K562 (cell line): ENCODE measurements around the gene CENPU. TPM values are rescaled to one million over a fixed set of nuclear protein-coding genes. Genes with fewer than 3 reads are reported as not detected.
A peak's percentile ranks its signal among the peaks of the same experiment; 100 is the strongest.

Source experiments
- ATAC-seq: fragments of 200-7000 bp; cut with Tn5 transposase; 3 replicates; pipeline ENCODE4 v1.9.1; 2020; ENCODE audit warnings: moderate library complexity
- BruUV-seq: library from RNA; stranded (reverse); fragments of 400-500 nt; replicated peaks from 2 replicates; lab custom pipeline; 2021; lab: Mats Ljungman, UMichigan
- CTCF ChIA-PET: fragments of 300-600 bp; formaldehyde crosslinking; extraction: SDS; loops from one replicate; lab custom pipeline; 2021; ENCODE audit warnings: low intra/inter-chr PET ratio; lab: Yijun Ruan, JAX
- POLR2A ChIA-PET: fragments of 300-600, 350-650 bp; sonication (Branson Sonifier 250); formaldehyde crosslinking; extraction: SDS; loops from one replicate; lab custom pipeline; 2021; ENCODE audit warnings: antibody characterized with exemption, inconsistent platforms; lab: Yijun Ruan, JAX
- DNase-seq, 4 experiments: peaks; one replicate each; pipeline versions ENCODE4 v3.0.0 to v3.0.0-alpha.2; 2011 to 2018; ENCODE audit warnings: low spot score in 3 of 4, mixed read lengths in 3 of 4; ENCODE audit errors: extremely low read depth in 1 of 4
- FAIRE-seq: peaks from 2 replicates; lab custom pipeline; 2011; peaks lifted over from hg19 to GRCh38; lab: Jason Lieb, UNC
- H2AFZ ChIP-seq: 2 replicates; pipeline ENCODE4 v1.6.0; 2011; ENCODE audit warnings: low read depth, low read length, control low read depth, inconsistent platforms
- H3K27ac ChIP-seq: fragments of 200-600 bp; 3 replicates; pipeline ENCODE4 v1.8.0; 2011; ENCODE audit warnings: low read depth, mild to moderate bottlenecking, control low read depth, inconsistent platforms, low read length, moderate library complexity, mixed read lengths; ENCODE audit errors: extremely low read depth
- H3K27me3 ChIP-seq, 2 experiments: fragments of 300-600 bp in 1 of 2; 2 replicates in 1 of 2; 3 replicates in 1 of 2; pipeline versions ENCODE4 v1.6.0 to v1.8.0; 2011; ENCODE audit warnings: inconsistent platforms in 2 of 2, low read length in 2 of 2, mild to moderate bottlenecking in 1 of 2, mixed read lengths in 1 of 2, moderate library complexity in 1 of 2; ENCODE audit not compliant: control insufficient read depth in 2 of 2, insufficient read depth in 2 of 2
- H3K36me3 ChIP-seq: fragments of 300-600 bp; 3 replicates; pipeline ENCODE4 v1.8.0; 2011; ENCODE audit warnings: mild to moderate bottlenecking, low read length, inconsistent platforms; ENCODE audit not compliant: control insufficient read depth, insufficient read depth
- H3K4me1 ChIP-seq, 2 experiments: fragments of 200-600 bp in 1 of 2; replicated peaks in 1 of 2; 2 replicates in 1 of 2; 3 replicates in 1 of 2; pipeline versions ENCODE4 v1.5.1 to v1.8.0; 2011; ENCODE audit warnings: inconsistent platforms in 2 of 2, low read length in 2 of 2, mild to moderate bottlenecking in 1 of 2, mixed read lengths in 1 of 2, moderate library complexity in 1 of 2; ENCODE audit not compliant: control insufficient read depth in 2 of 2, insufficient read depth in 2 of 2
- H3K4me2 ChIP-seq: 2 replicates; pipeline ENCODE4 v1.6.1; 2011; ENCODE audit warnings: low read length, control low read depth, inconsistent platforms, mixed read lengths; ENCODE audit not compliant: insufficient read depth
- H3K4me3 ChIP-seq: fragments of 200-600 bp; sonication (generic), shearing (Covaris generic); 2 replicates; pipeline ENCODE4 v1.5.1; 2016; ENCODE audit warnings: control low read depth, inconsistent platforms
- H3K79me2 ChIP-seq: fragments of 200-600 bp; 3 replicates; pipeline ENCODE4 v1.8.0; 2011; ENCODE audit warnings: low read length, inconsistent platforms; ENCODE audit not compliant: control insufficient read depth, insufficient read depth
- H3K9ac ChIP-seq, 2 experiments: 2 replicates each; pipeline versions ENCODE4 v1.6.0 to v1.6.1; 2011; ENCODE audit warnings: low read depth in 2 of 2, low read length in 2 of 2, control low read depth in 1 of 2, inconsistent platforms in 1 of 2, mild to moderate bottlenecking in 1 of 2, mixed read lengths in 1 of 2; ENCODE audit not compliant: insufficient read depth in 1 of 2
- H3K9me1 ChIP-seq: one replicate; pipeline ENCODE4 v1.6.0; 2011; ENCODE audit warnings: inconsistent platforms, mild to moderate bottlenecking, low read length, moderate library complexity; ENCODE audit not compliant: control insufficient read depth, insufficient read depth
- H3K9me3 ChIP-seq: replicated peaks from 2 replicates; pipeline ENCODE4 v1.5.1; 2011; ENCODE audit warnings: low read depth, low read length, inconsistent platforms; ENCODE audit not compliant: control insufficient read depth, insufficient read depth
- H4K20me1 ChIP-seq: replicated peaks from 2 replicates; pipeline ENCODE4 v1.6.1; 2011; ENCODE audit warnings: low read length, inconsistent platforms, mixed read lengths; ENCODE audit not compliant: control insufficient read depth, insufficient read depth
- COPS2 ChIP-seq: fragments of 450-650 bp; conservative IDR thresholded peaks from 2 replicates; pipeline ENCODE4 v1.6.1; 2016; ENCODE audit warnings: mild to moderate bottlenecking, moderate library complexity
- DACH1 ChIP-seq: fragments of 450-650 bp; IDR thresholded peaks from 2 replicates; pipeline ENCODE4 v1.6.1; 2018; ENCODE audit not compliant: partially characterized antibody
- NR4A1 ChIP-seq, 2 experiments: fragments of 250-450 bp in 1 of 2; fragments of 450-650 bp in 1 of 2; sonication (Bioruptor Pico) in 1 of 2; IDR thresholded peaks; 2 replicates each; pipeline versions ENCODE4 v1.4.0 to v1.6.1; 2016 to 2020; ENCODE audit warnings: mild to moderate bottlenecking in 2 of 2, missing compliant biosample characterization in 1 of 2, missing genetic modification characterization in 1 of 2, moderate library complexity in 1 of 2
- PCBP1 ChIP-seq: fragments of 200-400 bp; formaldehyde crosslinking; IDR thresholded peaks from 2 replicates; pipeline ENCODE4 v1.6.1; 2018; ENCODE audit warnings: mild to moderate bottlenecking, low read depth, low read length; ENCODE audit not compliant: poor library complexity, severe bottlenecking
- RBM17 ChIP-seq: fragments of 200-400 bp; formaldehyde crosslinking; IDR thresholded peaks from 2 replicates; pipeline ENCODE4 v1.6.1; 2017; ENCODE audit warnings: low read depth, mild to moderate bottlenecking, low read length, borderline replicate concordance
- ZNF134 ChIP-seq: fragments of 250-450 bp; sonication (Bioruptor Pico); conservative IDR thresholded peaks from 2 replicates; pipeline ENCODE4 v1.4.0; 2020
- WGBS: fragments of 100-300 bp; shearing (Covaris generic); methylation state at CpG from one replicate; pipeline ENCODE4 v1.1.6; 2016; ENCODE audit warnings: low coverage, mixed read lengths; ENCODE audit not compliant: insufficient coverage; ENCODE audit errors: missing lambda C conversion rate; 5-methylcytosine and 5-hydroxymethylcytosine counted together
- in situ Hi-C: fragments of 300-500 bp; cut with MboI; formaldehyde crosslinking; loops from 4 replicates; pipeline ENCODE4 v1.15.0; 2018; ENCODE audit warnings: inconsistent platforms, mixed read lengths
- intact Hi-C: fragments of 100-400 bp; cut with micrococcal nuclease; formaldehyde crosslinking; loops from 2 replicates; pipeline ENCODE4 v1.14.2; 2022
- polyA plus RNA-seq, 8 experiments: library from polyadenylated mRNA; depleted of rRNA in 4 of 8; stranded (reverse) in 5 of 8; unstranded in 3 of 8; fragments of >200 nt; fragmentation: Nextera tagmentation in 2 of 8; fragmentation: Illumina TruSeq in 1 of 8; extraction: Ambion mirVana in 2 of 8; extraction: Trizol in 1 of 8; gene quantifications; 2 replicates each; pipeline versions ENCODE4 v1.2.1 to v1.2.3, GENCODE V29; 2011 to 2014; ENCODE audit warnings: inconsistent platforms in 1 of 8, missing spikeins in 1 of 8
- total RNA-seq, 7 experiments: library from RNA; depleted of rRNA in 6 of 7; stranded (reverse); fragments of >200 nt in 6 of 7; fragmentation: Illumina TruSeq in 2 of 7; extraction: Trizol in 2 of 7; gene quantifications; 2 replicates each; pipeline versions ENCODE4 v1.2.1 to v1.2.3, GENCODE V29; 2011 to 2021; ENCODE audit warnings: low replicate concordance in 1 of 7
- TF ChIP-seq, protein P1 (sequence below), 2 experiments: fragments of 450-650 bp; conservative IDR thresholded peaks; 2 replicates each; pipeline ENCODE4 v1.6.1; 2017; ENCODE audit warnings: mild to moderate bottlenecking in 2 of 2, moderate library complexity in 2 of 2
- TF ChIP-seq, protein P2 (sequence below): IDR thresholded peaks from 2 replicates; pipeline ENCODE4 v1.6.1; 2016; ENCODE audit warnings: missing genetic modification characterization, missing compliant biosample characterization
- TF ChIP-seq, protein P3 (sequence below): fragments of 450-650 bp; formaldehyde crosslinking; conservative IDR thresholded peaks from 2 replicates; pipeline ENCODE4 v1.4.0; 2022; ENCODE audit warnings: mild to moderate bottlenecking, missing genetic modification characterization

CENPU gene
- total and polyA plus RNA-seq, 9 of the 15 experiments (the other 6 are each of a cell fraction or from before 2014, with no cell fraction given): 39.4 to 98.7 (median 84.3) TPM

DNA sequence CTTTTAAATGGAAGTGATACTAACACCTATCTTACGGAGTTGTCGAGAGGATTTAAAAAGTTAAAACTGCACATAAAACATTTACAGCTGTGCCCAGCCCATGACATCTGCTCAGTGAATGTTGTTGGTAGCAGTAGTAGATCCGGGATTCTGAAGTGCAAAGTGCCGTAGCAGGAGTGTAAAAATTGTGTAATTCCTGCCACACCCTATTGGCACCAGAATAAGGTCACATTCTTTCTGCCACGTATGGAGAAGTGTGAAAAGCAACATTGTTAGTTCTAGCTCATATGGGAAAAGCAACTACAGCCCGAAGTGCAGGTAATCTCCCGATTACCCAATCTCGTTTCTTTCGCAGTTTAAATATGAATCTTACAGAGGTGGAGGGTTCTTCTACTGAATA, 53.2 kb downstream of the CENPU start (continued):
- TF ChIP-seq COPS2 (no peak), DACH1 (no peak), NR4A1 (CRISPR knock-in tag; IDR thresholded peaks at IDR 0.05) (no peak), NR4A1 (tag; IDR thresholded peaks at IDR 0.05) (no peak), ZNF134 (no peak)
- TF ChIP-seq, protein P1, sequence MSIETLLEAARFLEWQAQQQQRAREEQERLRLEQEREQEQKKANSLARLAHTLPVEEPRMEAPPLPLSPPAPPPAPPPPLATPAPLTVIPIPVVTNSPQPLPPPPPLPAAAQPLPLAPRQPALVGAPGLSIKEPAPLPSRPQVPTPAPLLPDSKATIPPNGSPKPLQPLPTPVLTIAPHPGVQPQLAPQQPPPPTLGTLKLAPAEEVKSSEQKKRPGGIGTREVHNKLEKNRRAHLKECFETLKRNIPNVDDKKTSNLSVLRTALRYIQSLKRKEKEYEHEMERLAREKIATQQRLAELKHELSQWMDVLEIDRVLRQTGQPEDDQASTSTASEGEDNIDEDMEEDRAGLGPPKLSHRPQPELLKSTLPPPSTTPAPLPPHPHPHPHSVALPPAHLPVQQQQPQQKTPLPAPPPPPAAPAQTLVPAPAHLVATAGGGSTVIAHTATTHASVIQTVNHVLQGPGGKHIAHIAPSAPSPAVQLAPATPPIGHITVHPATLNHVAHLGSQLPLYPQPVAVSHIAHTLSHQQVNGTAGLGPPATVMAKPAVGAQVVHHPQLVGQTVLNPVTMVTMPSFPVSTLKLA (conservative IDR thresholded peaks at IDR 0.05): no peak

DNA sequence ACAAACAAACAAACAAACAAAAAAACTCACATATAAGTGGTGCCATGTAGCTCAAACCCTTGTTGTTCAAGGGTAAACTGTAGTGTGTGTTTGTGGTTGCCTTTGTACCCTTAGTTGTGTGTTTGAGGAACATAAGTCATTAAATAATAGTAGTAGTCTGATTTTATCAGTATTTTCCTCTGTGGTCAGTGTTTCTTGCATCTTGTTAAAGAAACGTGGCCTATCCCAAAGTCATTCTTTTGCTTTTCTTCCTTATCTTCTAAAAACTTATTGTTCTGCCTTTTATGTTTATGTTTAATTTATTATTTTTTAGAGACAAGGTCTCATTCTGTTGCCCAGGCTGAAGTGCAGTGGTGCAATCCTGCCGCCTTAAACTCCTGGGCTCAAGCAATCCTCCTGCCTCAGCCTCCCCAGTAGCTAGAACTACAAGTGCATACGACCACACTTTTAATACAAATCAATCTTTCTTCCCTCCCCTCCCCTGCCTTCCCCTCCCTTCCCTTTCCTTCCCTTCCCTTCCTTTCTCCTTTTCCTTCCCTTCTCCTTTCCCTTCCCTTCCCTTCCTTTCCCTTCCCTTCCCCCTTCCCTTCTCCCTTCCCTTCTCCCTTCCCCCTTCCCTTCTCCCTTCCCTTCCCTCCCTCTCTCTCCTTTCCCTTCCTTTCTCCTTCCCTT, 57.9 kb downstream of the CENPU start:
- no peaks in the 10 kb centered on the region for H3K79me2 ChIP-seq
- 0 out of 2 replicates have a peak, but pooled peaks cover 3% of the 10 kb centered on the region for H3K9me3 ChIP-seq
- CTCF ChIA-PET: no interaction called here
- no peak overlapping the region for H3K9ac ChIP-seq
- FAIRE-seq (no peak), ATAC-seq (no peak), DNase-seq (no peak)
- 44% methylated on average over 3 of the region's 3 CpGs for WGBS
- no TSS peak for BruUV-seq
- no peaks in the 10 kb centered on the region for H3K9me1 ChIP-seq
- intact Hi-C loops (no loop called here), in situ Hi-C loops (no loop called here)
- POLR2A ChIA-PET: interaction anchor here (0.6 to 0.7 kb wide), 2 partner anchors 16 to 27 kb away, joined by 3 read pairs; no protein-coding TSS in a partner anchor
- H3K27me3 ChIP-seq: no peaks in the 10 kb centered on the region
- H3K4me1 ChIP-seq: no peaks in the 10 kb centered on the region; a peak in 1 of 5 replicates
- H2AFZ ChIP-seq: no peak overlapping the region
- H3K27ac ChIP-seq: no peak overlapping the region
- TF ChIP-seq RBM17: no peak
- TF ChIP-seq, protein P2, sequence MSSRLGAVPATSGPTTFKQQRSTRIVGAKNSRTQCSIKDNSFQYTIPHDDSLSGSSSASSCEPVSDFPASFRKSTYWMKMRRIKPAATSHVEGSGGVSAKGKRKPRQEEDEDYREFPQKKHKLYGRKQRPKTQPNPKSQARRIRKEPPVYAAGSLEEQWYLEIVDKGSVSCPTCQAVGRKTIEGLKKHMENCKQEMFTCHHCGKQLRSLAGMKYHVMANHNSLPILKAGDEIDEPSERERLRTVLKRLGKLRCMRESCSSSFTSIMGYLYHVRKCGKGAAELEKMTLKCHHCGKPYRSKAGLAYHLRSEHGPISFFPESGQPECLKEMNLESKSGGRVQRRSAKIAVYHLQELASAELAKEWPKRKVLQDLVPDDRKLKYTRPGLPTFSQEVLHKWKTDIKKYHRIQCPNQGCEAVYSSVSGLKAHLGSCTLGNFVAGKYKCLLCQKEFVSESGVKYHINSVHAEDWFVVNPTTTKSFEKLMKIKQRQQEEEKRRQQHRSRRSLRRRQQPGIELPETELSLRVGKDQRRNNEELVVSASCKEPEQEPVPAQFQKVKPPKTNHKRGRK (tag): peak; percentile 30; the same call in 1 of the 2 replicates
- peak; percentile 45 for TF ChIP-seq PCBP1
- TF ChIP-seq, protein P3, sequence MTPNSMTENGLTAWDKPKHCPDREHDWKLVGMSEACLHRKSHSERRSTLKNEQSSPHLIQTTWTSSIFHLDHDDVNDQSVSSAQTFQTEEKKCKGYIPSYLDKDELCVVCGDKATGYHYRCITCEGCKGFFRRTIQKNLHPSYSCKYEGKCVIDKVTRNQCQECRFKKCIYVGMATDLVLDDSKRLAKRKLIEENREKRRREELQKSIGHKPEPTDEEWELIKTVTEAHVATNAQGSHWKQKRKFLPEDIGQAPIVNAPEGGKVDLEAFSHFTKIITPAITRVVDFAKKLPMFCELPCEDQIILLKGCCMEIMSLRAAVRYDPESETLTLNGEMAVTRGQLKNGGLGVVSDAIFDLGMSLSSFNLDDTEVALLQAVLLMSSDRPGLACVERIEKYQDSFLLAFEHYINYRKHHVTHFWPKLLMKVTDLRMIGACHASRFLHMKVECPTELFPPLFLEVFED (CRISPR knock-in tag): peak; percentile 56; the same call in 1 of the 2 replicates
- no peaks in the 10 kb centered on the region for H4K20me1 ChIP-seq
- H3K4me3 ChIP-seq: no peak overlapping the region
- H3K4me2 ChIP-seq: no peak overlapping the region
- peaks cover 20% of the 10 kb centered on the region; the same call in 2 of the 3 replicates for H3K36me3 ChIP-seq
